Kidney capillary endothelial cell (primary cell): ENCODE measurements around the gene ACOXL.

Source experiments
- DNase-seq: peaks from one replicate; pipeline ENCODE4 v3.0.0-alpha.2; 2018; ENCODE audit warnings: low spot score

The ACOXL gene

GRCh38 chr2:111135910-111136297 lies 403.5 kb downstream of the ACOXL start:
- DNase-seq: no peak

- no peak for DNase-seq
Measured at GRCh38 chr2:111138839-111139238, 406.5 kb downstream of the ACOXL start.

GRCh38 chr2:111139637-111140317 lies 407.4 kb downstream of the ACOXL start:
- no peak for DNase-seq

GRCh38 chr2:111140815-111141214 lies 408.4 kb downstream of the ACOXL start:
- no peak for DNase-seq

GRCh38 chr2:111142101-111142500 lies 409.7 kb downstream of the ACOXL start:
- no peak for DNase-seq

- no peak for DNase-seq
Measured at GRCh38 chr2:111143107-111143842, 410.9 kb downstream of the ACOXL start.

GRCh38 chr2:111143843-111144198 lies 411.4 kb downstream of the ACOXL start:
- no peak for DNase-seq

GRCh38 chr2:111145103-111145760 lies 412.9 kb downstream of the ACOXL start:
- DNase-seq: no peak

GRCh38 chr2:111145951-111146350 lies 413.6 kb downstream of the ACOXL start:
- no peak for DNase-seq

- DNase-seq: no peak
Measured at GRCh38 chr2:111148225-111148873, 416.0 kb downstream of the ACOXL start.

GRCh38 chr2:111148925-111149324 lies 416.6 kb downstream of the ACOXL start:
- peak; percentile 50 for DNase-seq

- no peak for DNase-seq
Measured at GRCh38 chr2:111149882-111150455, 417.6 kb downstream of the ACOXL start.

GRCh38 chr2:111154758-111155157 lies 422.4 kb downstream of the ACOXL start:
- no peak for DNase-seq

GRCh38 chr2:111155610-111156009 lies 423.2 kb downstream of the ACOXL start:
- no peak for DNase-seq

GRCh38 chr2:111156529-111156928 lies 424.2 kb downstream of the ACOXL start:
- DNase-seq: no peak

- DNase-seq: no peak
Measured at GRCh38 chr2:111157071-111157661, 424.8 kb downstream of the ACOXL start.

- DNase-seq: no peak
Measured at GRCh38 chr2:111157798-111158197, 425.4 kb downstream of the ACOXL start.

- no peak for DNase-seq
Measured at GRCh38 chr2:111159641-111160040, 427.3 kb downstream of the ACOXL start.

- DNase-seq: peak; percentile 49
Measured at GRCh38 chr2:111160758-111161157, 428.4 kb downstream of the ACOXL start.

GRCh38 chr2:111161971-111162370 lies 429.6 kb downstream of the ACOXL start:
- DNase-seq: no peak

- no peak for DNase-seq
Measured at GRCh38 chr2:111162718-111163331, 430.5 kb downstream of the ACOXL start.

- DNase-seq: no peak
Measured at GRCh38 chr2:111164078-111164477, 431.7 kb downstream of the ACOXL start.
